HepG2 (cell line): ENCODE data around the gene TSPAN18. TPM values are rescaled to one million over a fixed set of nuclear protein-coding genes. Genes with fewer than 3 reads are reported as not detected.

Experiments
- polyA plus RNA-seq, 8 experiments: library from polyadenylated mRNA; depleted of rRNA in 3 of 8; stranded (reverse) in 7 of 8; unstranded in 1 of 8; fragments of >200 nt; fragmentation: Illumina TruSeq in 4 of 8; extraction: Trizol in 4 of 8; gene quantifications; 2 replicates each; pipeline versions ENCODE4 v1.2.1 to v1.2.3, GENCODE V29; 2011 to 2016; ENCODE audit warnings: low read depth in 4 of 8, missing spikeins in 1 of 8, mixed read lengths in 1 of 8; ENCODE audit not compliant: insufficient read depth in 1 of 8
- total RNA-seq, 5 experiments: library from RNA; depleted of rRNA; stranded (reverse); fragments of >200 nt; fragmentation: Illumina TruSeq; extraction: Trizol; gene quantifications; 2 replicates each; pipeline ENCODE4 v1.2.3, GENCODE V29; 2016; ENCODE audit warnings: low read depth in 1 of 5
- TF ChIP-seq, protein P1 (sequence below): sonication (generic); formaldehyde crosslinking; IDR thresholded peaks from 2 replicates; pipeline ENCODE4 v1.8.0; 2022; ENCODE audit warnings: missing genetic modification reagents, low read depth, mild to moderate bottlenecking, borderline replicate concordance
- TF ChIP-seq, protein P2 (sequence below): sonication (generic); formaldehyde crosslinking; IDR thresholded peaks from 2 replicates; pipeline ENCODE4 v1.4.0; 2020; ENCODE audit warnings: missing genetic modification reagents
- TF ChIP-seq, protein P3 (sequence below), 2 experiments: sonication (generic) in 1 of 2; formaldehyde crosslinking in 1 of 2; IDR thresholded peaks; 2 replicates each; pipeline versions ENCODE4 v1.6.1 to v1.9.0; 2014 to 2022; ENCODE audit warnings: antibody characterized with exemption in 1 of 2, borderline replicate concordance in 1 of 2, inconsistent platforms in 1 of 2, low read depth in 1 of 2, missing genetic modification reagents in 1 of 2

Gene TSPAN18
- total and polyA plus RNA-seq, 2 of the 13 experiments (the other 11 are each of a cell fraction or from before 2014, with no cell fraction given) = not detected

DNA sequence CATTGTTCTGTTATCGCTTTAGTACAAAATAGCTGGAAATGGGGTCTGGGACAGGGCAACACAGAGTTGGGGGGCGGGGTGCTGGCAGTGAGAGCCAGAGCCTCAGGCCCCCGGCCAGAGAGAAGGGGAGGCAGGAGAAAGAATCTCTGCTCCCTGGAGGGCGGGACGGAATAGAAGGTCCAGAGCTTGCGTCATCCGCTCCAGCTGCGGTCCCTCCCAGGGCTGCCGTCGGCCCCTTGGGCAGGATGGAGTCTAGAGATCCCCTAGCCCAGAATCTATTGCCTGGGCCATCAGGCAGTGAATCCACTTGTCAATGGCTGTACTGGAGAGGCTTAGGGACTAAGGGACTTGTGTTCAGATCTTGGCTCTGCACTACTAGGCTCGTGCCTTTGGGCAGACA lies 218.9 kb downstream of the TSPAN18 start (continued):
- TF ChIP-seq, protein P1, sequence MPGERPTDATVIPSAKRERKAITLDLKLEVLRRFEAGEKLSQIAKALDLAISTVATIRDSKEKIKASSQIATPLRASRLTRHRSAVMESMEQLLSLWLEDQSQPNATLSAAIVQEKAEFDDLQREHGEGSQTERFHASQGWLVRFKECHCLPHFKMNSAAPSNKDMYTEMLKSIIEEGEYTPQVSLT (CRISPR knock-in tag) = no peak
- TF ChIP-seq, protein P2, sequence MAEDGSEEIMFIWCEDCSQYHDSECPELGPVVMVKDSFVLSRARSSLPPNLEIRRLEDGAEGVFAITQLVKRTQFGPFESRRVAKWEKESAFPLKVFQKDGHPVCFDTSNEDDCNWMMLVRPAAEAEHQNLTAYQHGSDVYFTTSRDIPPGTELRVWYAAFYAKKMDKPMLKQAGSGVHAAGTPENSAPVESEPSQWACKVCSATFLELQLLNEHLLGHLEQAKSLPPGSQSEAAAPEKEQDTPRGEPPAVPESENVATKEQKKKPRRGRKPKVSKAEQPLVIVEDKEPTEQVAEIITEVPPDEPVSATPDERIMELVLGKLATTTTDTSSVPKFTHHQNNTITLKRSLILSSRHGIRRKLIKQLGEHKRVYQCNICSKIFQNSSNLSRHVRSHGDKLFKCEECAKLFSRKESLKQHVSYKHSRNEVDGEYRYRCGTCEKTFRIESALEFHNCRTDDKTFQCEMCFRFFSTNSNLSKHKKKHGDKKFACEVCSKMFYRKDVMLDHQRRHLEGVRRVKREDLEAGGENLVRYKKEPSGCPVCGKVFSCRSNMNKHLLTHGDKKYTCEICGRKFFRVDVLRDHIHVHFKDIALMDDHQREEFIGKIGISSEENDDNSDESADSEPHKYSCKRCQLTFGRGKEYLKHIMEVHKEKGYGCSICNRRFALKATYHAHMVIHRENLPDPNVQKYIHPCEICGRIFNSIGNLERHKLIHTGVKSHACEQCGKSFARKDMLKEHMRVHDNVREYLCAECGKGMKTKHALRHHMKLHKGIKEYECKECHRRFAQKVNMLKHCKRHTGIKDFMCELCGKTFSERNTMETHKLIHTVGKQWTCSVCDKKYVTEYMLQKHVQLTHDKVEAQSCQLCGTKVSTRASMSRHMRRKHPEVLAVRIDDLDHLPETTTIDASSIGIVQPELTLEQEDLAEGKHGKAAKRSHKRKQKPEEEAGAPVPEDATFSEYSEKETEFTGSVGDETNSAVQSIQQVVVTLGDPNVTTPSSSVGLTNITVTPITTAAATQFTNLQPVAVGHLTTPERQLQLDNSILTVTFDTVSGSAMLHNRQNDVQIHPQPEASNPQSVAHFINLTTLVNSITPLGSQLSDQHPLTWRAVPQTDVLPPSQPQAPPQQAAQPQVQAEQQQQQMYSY (CRISPR knock-in tag) = no peak
- TF ChIP-seq, protein P3, sequence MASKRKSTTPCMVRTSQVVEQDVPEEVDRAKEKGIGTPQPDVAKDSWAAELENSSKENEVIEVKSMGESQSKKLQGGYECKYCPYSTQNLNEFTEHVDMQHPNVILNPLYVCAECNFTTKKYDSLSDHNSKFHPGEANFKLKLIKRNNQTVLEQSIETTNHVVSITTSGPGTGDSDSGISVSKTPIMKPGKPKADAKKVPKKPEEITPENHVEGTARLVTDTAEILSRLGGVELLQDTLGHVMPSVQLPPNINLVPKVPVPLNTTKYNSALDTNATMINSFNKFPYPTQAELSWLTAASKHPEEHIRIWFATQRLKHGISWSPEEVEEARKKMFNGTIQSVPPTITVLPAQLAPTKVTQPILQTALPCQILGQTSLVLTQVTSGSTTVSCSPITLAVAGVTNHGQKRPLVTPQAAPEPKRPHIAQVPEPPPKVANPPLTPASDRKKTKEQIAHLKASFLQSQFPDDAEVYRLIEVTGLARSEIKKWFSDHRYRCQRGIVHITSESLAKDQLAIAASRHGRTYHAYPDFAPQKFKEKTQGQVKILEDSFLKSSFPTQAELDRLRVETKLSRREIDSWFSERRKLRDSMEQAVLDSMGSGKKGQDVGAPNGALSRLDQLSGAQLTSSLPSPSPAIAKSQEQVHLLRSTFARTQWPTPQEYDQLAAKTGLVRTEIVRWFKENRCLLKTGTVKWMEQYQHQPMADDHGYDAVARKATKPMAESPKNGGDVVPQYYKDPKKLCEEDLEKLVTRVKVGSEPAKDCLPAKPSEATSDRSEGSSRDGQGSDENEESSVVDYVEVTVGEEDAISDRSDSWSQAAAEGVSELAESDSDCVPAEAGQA (IDR thresholded peaks at IDR 0.05; ENCODE audit: low read depth) = no peak
- TF ChIP-seq, protein P3 (CRISPR knock-in tag; IDR thresholded peaks at IDR 0.05; ENCODE audit: borderline replicate concordance) = no peak
